K562 (cell line): ENCODE data around the gene C11orf98. TPM values are rescaled to one million over a fixed set of nuclear protein-coding genes. Genes with fewer than 3 reads are reported as not detected.

Experiments
- ARNT ChIP-seq, 2 experiments: fragments of 450-650 bp; IDR thresholded peaks; 2 replicates each; pipeline ENCODE4 v1.6.1; 2016; ENCODE audit warnings: mild to moderate bottlenecking in 1 of 2
- ATF1 ChIP-seq, 2 experiments: fragments of 450-650 bp in 1 of 2; IDR thresholded peaks; 2 replicates each; pipeline ENCODE4 v1.6.1; 2016; ENCODE audit warnings: missing compliant biosample characterization in 1 of 2, missing genetic modification characterization in 1 of 2
- BRCA1 ChIP-seq, 2 experiments: fragments of 450-650 bp in 1 of 2; sonication (generic) in 1 of 2; formaldehyde crosslinking in 1 of 2; IDR thresholded peaks; 2 replicates each; pipeline versions ENCODE4 v1.5.0 to v1.6.1; 2017 to 2020; ENCODE audit warnings: mild to moderate bottlenecking in 1 of 2, missing genetic modification reagents in 1 of 2
- CREM ChIP-seq: IDR thresholded peaks from 2 replicates; pipeline ENCODE4 v1.6.1; 2014; ENCODE audit warnings: antibody characterized with exemption, low read depth
- FOXA3 ChIP-seq, 2 experiments: fragments of 450-650 bp in 1 of 2; sonication (generic) in 1 of 2; formaldehyde crosslinking; IDR thresholded peaks in 1 of 2; conservative IDR thresholded peaks in 1 of 2; 2 replicates each; pipeline versions ENCODE4 v1.4.0 to v1.8.0; 2020 to 2022; ENCODE audit warnings: mild to moderate bottlenecking in 2 of 2, missing genetic modification reagents in 1 of 2
- FOXP1 ChIP-seq: sonication (generic); formaldehyde crosslinking; IDR thresholded peaks from 2 replicates; pipeline ENCODE4 v1.8.0; 2022; ENCODE audit warnings: mild to moderate bottlenecking, missing genetic modification reagents
- GTF3C2 ChIP-seq: IDR thresholded peaks from 3 replicates; pipeline ENCODE4 v1.6.1; 2011; ENCODE audit warnings: borderline replicate concordance, mild to moderate bottlenecking, moderate library complexity; ENCODE audit not compliant: insufficient read length; ENCODE audit errors: extremely low read depth
- HNRNPL ChIP-seq: fragments of 200-400 bp; formaldehyde crosslinking; IDR thresholded peaks from 2 replicates; pipeline ENCODE4 v1.6.1; 2017; ENCODE audit warnings: low read depth, mild to moderate bottlenecking, low read length
- IFI16 ChIP-seq: fragments of 250-450 bp; sonication (Bioruptor Pico); IDR thresholded peaks from 2 replicates; pipeline ENCODE4 v2.1.2; 2022; ENCODE audit warnings: mild to moderate bottlenecking, inconsistent platforms
- MEF2A ChIP-seq: IDR thresholded peaks from 2 replicates; pipeline ENCODE4 v1.6.1; 2011; ENCODE audit warnings: low read depth, mild to moderate bottlenecking, low read length, moderate library complexity; ENCODE audit not compliant: control insufficient read depth
- NR2C2 ChIP-seq, 2 experiments: fragments of 200-800 bp in 1 of 2; sonication (Bioruptor generic) in 1 of 2; sonication (generic) in 1 of 2; formaldehyde crosslinking in 1 of 2; IDR thresholded peaks; 2 replicates each; pipeline versions ENCODE4 v1.6.1 to v1.8.0; 2016 to 2022; ENCODE audit warnings: mild to moderate bottlenecking in 1 of 2, missing compliant biosample characterization in 1 of 2, missing genetic modification characterization in 1 of 2, missing genetic modification reagents in 1 of 2
- PTBP1 ChIP-seq: fragments of 200-400 bp; formaldehyde crosslinking; IDR thresholded peaks from 2 replicates; pipeline ENCODE4 v1.6.1; 2017; ENCODE audit warnings: low read depth, low read length
- SIRT6 ChIP-seq: IDR thresholded peaks from one replicate; pipeline ENCODE4 v1.6.1; 2012; ENCODE audit warnings: low read depth, mild to moderate bottlenecking, control low read depth, inconsistent platforms, low read length, moderate library complexity
- SMARCB1 ChIP-seq: IDR thresholded peaks from 2 replicates; pipeline ENCODE4 v1.6.1; 2011; ENCODE audit warnings: improper control_type of control experiment, low read depth; ENCODE audit not compliant: insufficient read length
- SRSF9 ChIP-seq: fragments of 200-400 bp; formaldehyde crosslinking; IDR thresholded peaks from 2 replicates; pipeline ENCODE4 v1.6.1; 2017; ENCODE audit warnings: low read depth, low read length, borderline replicate concordance
- STAG1 ChIP-seq: sonication (generic); formaldehyde crosslinking; IDR thresholded peaks from 2 replicates; pipeline ENCODE4 v1.5.0; 2020; ENCODE audit warnings: missing genetic modification reagents, borderline replicate concordance
- TEAD1 ChIP-seq, 2 experiments: fragments of 450-650 bp in 1 of 2; sonication (generic) in 1 of 2; formaldehyde crosslinking; IDR thresholded peaks; 2 replicates each; pipeline versions ENCODE4 v1.4.0 to v1.8.0; 2020 to 2022; ENCODE audit warnings: mild to moderate bottlenecking in 2 of 2, missing genetic modification reagents in 1 of 2
- TGIF2 ChIP-seq: sonication (generic); formaldehyde crosslinking; IDR thresholded peaks from 2 replicates; pipeline ENCODE4 v1.8.1; 2022; ENCODE audit warnings: mild to moderate bottlenecking, missing genetic modification reagents, moderate library complexity
- USF1 ChIP-seq: sonication (generic); formaldehyde crosslinking; IDR thresholded peaks from 2 replicates; pipeline ENCODE4 v1.9.0; 2022; ENCODE audit warnings: mild to moderate bottlenecking, missing genetic modification reagents
- XRCC3 ChIP-seq: fragments of 450-650 bp; IDR thresholded peaks from 2 replicates; pipeline ENCODE4 v1.6.1; 2017; ENCODE audit warnings: mild to moderate bottlenecking, moderate library complexity
- ZNF124 ChIP-seq: sonication (generic); formaldehyde crosslinking; IDR thresholded peaks from 2 replicates; pipeline ENCODE4 v1.8.1; 2022; ENCODE audit warnings: missing genetic modification reagents
- ZNF586 ChIP-seq: fragments of 450-650 bp; formaldehyde crosslinking; conservative IDR thresholded peaks from 2 replicates; pipeline ENCODE4 v1.4.0; 2020; ENCODE audit warnings: mild to moderate bottlenecking, moderate library complexity
- ZNF668 ChIP-seq: fragments of 250-450 bp; sonication (Bioruptor Pico); IDR thresholded peaks from 2 replicates; pipeline ENCODE4 v1.8.0; 2022; ENCODE audit warnings: mild to moderate bottlenecking, inconsistent platforms
- ZNF766 ChIP-seq: fragments of 200-800 bp; sonication (Bioruptor generic); conservative IDR thresholded peaks from 2 replicates; pipeline ENCODE4 v1.6.1; 2016; ENCODE audit warnings: missing genetic modification characterization, missing compliant biosample characterization
- polyA plus RNA-seq, 8 experiments: library from polyadenylated mRNA; depleted of rRNA in 4 of 8; stranded (reverse) in 5 of 8; unstranded in 3 of 8; fragments of >200 nt; fragmentation: Nextera tagmentation in 2 of 8; fragmentation: Illumina TruSeq in 1 of 8; extraction: Ambion mirVana in 2 of 8; extraction: Trizol in 1 of 8; gene quantifications; 2 replicates each; pipeline versions ENCODE4 v1.2.1 to v1.2.3, GENCODE V29; 2011 to 2014; ENCODE audit warnings: inconsistent platforms in 1 of 8, missing spikeins in 1 of 8
- total RNA-seq, 7 experiments: library from RNA; depleted of rRNA in 6 of 7; stranded (reverse); fragments of >200 nt in 6 of 7; fragmentation: Illumina TruSeq in 2 of 7; extraction: Trizol in 2 of 7; gene quantifications; 2 replicates each; pipeline versions ENCODE4 v1.2.1 to v1.2.3, GENCODE V29; 2011 to 2021; ENCODE audit warnings: low replicate concordance in 1 of 7

The C11orf98 gene
- total and polyA plus RNA-seq, 9 of the 15 experiments (the other 6 are each of a cell fraction or from before 2014, with no cell fraction given) = 103 to 352 (median 218) TPM

- TF ChIP-seq GTF3C2 = no peak
- TF ChIP-seq TEAD1 (CRISPR knock-in tag; IDR thresholded peaks at IDR 0.05) = peak in 1 of 2 experiments; percentile 67; a peak in 1 of 4 replicates
- TF ChIP-seq FOXA3 (CRISPR knock-in tag; conservative IDR thresholded peaks at IDR 0.05 in 1 of 2, IDR thresholded peaks at IDR 0.05 in 1 of 2) = 0 out of 4 replicates have a peak, but pooled peaks of 1 of the 2 experiments have one; percentile 49
- no peak for TF ChIP-seq NR2C2 (CRISPR knock-in tag; IDR thresholded peaks at IDR 0.05)
- TF ChIP-seq NR2C2 (tag; IDR thresholded peaks at IDR 0.05) = no peak
- no peak for TF ChIP-seq ZNF766 (CRISPR knock-in tag)
- TF ChIP-seq SRSF9 = no peak
- TF ChIP-seq ZNF668 (CRISPR knock-in tag) = no peak
- TF ChIP-seq STAG1 (CRISPR knock-in tag) = no peak
- no peak for TF ChIP-seq TGIF2 (CRISPR knock-in tag)
- TF ChIP-seq FOXP1 (CRISPR knock-in tag) = 0 out of 2 replicates have a peak, but pooled peaks have one; percentile 7
- no peak for TF ChIP-seq MEF2A
- TF ChIP-seq IFI16 (CRISPR knock-in tag) = no peak
- TF ChIP-seq CREM = no peak
- no peak for TF ChIP-seq SIRT6
- TF ChIP-seq XRCC3 = no peak
- no peak for TF ChIP-seq PTBP1
- TF ChIP-seq ATF1 (CRISPR knock-in tag; IDR thresholded peaks at IDR 0.05) = no peak
- no peak for TF ChIP-seq ATF1 (tag; IDR thresholded peaks at IDR 0.05)
- no peak for TF ChIP-seq ARNT (IDR thresholded peaks at IDR 0.05)
- TF ChIP-seq BRCA1 (IDR thresholded peaks at IDR 0.05) = no peak
- no peak for TF ChIP-seq BRCA1 (CRISPR knock-in tag; IDR thresholded peaks at IDR 0.05)
- 0 out of 2 replicates have a peak, but pooled peaks have one; percentile 15 for TF ChIP-seq USF1 (CRISPR knock-in tag)
- no peak for TF ChIP-seq ZNF586 (CRISPR knock-in tag)
- no peak for TF ChIP-seq SMARCB1
- TF ChIP-seq ZNF124 (CRISPR knock-in tag) = no peak
- no peak for TF ChIP-seq HNRNPL
Observed at GRCh38 chr11:62705413-62705812, 40.4 kb upstream of the C11orf98 start (continued).
